Stimulated activated naive CD8-positive, alpha-beta T cell treated with anti-CD3 and anti-CD28 coated beads, Interleukin-15, Interleukin-2, amounts not matched to agents 100 ng/mL and 50 ng/mL, for 24 hours (primary cell): ENCODE measurements around the gene SCRN1.
"Not testable (repeated sequence)": the region's sequence is repeated elsewhere in the genome, so short reads cannot be mapped to it uniquely, and the experiment has no call there.

Experiments
- H3K27ac Mint-ChIP-seq: one replicate; pipeline ENCODE4 v1.8.0; 2021; ENCODE audit warnings: mild to moderate bottlenecking, mixed read lengths
- H3K27me3 Mint-ChIP-seq: one replicate; pipeline ENCODE4 v1.8.0; 2021; ENCODE audit warnings: mixed read lengths
- H3K36me3 Mint-ChIP-seq: one replicate; pipeline ENCODE4 v1.8.0; 2021; ENCODE audit warnings: low read depth, mixed read lengths
- H3K4me1 Mint-ChIP-seq: one replicate; pipeline ENCODE4 v1.8.0; 2021; ENCODE audit warnings: low read depth, mixed read lengths
- H3K4me3 Mint-ChIP-seq: one replicate; pipeline ENCODE4 v1.8.0; 2021; ENCODE audit warnings: mild to moderate bottlenecking, mixed read lengths
- H3K9me3 Mint-ChIP-seq: one replicate; pipeline ENCODE4 v1.8.0; 2021; ENCODE audit warnings: mixed read lengths

Gene SCRN1

GRCh38 chr7:29965030-29965429 lies 24.6 kb downstream of the SCRN1 start:
- Mint-ChIP-seq H3K4me1 (peaks cover 7% of the 10 kb centered on the region), H3K36me3 (no peaks in the 10 kb centered on the region), H3K27me3 (no peaks in the 10 kb centered on the region), H3K27ac (no peak overlapping the region), H3K9me3 (no peaks in the 10 kb centered on the region), H3K4me3 (no peak overlapping the region)

DNA sequence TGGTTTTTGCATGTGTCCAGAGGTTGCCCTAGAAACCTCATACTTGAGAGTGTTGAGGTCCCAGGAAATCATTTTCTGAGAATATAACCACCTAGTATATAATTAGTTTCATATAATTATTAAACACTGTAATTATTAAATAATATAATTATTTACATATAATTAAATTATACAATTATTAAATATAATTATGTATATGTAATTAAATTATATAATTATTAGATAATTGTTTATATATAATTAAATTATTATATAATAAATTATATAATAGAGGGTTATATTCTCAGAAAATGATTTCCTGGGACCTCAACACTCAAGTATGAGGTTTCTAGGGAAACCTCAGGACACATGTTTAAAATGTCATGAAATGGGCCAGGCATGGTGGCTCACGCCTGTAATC lies 27.6 kb downstream of the SCRN1 start:
- H3K9me3 Mint-ChIP-seq: no peaks in the 10 kb centered on the region
- no peak overlapping the region for H3K27ac Mint-ChIP-seq
- no peaks in the 10 kb centered on the region for H3K27me3 Mint-ChIP-seq
- no peak overlapping the region for H3K4me3 Mint-ChIP-seq
- no peaks in the 10 kb centered on the region for H3K36me3 Mint-ChIP-seq
- peaks cover 4% of the 10 kb centered on the region for H3K4me1 Mint-ChIP-seq

- H3K27me3 Mint-ChIP-seq, H3K36me3 Mint-ChIP-seq, H3K4me3 Mint-ChIP-seq, H3K9me3 Mint-ChIP-seq, H3K27ac Mint-ChIP-seq, H3K4me1 Mint-ChIP-seq: not testable (repeated sequence)
Observed at GRCh38 chr7:29961611-29962010, 28.0 kb downstream of the SCRN1 start.

DNA sequence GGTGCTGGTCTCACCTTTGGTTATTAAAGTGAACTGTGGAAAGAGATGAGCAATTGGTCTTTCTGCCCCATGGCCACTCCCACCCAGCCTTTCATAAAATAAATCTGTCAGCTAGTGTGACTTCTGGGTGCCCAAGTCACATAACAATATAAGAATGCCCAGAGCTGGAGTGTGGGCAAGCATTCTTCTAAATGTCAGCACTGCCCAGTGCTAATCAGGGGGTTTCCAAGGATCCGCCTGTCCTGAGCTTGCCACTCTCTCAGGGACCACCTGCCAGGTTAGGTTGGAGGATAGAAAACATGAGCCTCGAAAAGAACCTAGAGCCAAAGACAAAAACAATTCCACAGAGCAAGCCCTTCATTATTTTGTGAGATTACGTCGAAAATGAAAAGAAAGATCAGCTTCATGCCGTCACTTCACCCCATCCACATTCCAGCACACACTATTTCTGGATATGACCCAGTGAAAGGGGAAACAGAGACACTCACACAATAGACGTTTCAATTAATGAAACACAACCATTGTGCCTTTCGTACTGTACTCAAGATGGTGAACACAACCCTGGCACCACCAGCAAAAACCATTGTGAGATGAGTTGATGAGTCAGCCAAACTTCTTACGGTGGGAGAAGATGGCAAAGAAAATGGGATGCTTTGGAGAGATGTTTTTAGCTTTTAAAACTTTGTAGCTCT lies 30.8 kb downstream of the SCRN1 start:
- no peaks in the 10 kb centered on the region for H3K36me3 Mint-ChIP-seq
- peaks cover 17% of the 10 kb centered on the region for H3K4me1 Mint-ChIP-seq
- H3K9me3 Mint-ChIP-seq: no peaks in the 10 kb centered on the region
- no peak overlapping the region for H3K27ac Mint-ChIP-seq
- H3K27me3 Mint-ChIP-seq: no peaks in the 10 kb centered on the region
- H3K4me3 Mint-ChIP-seq: no peak overlapping the region

GRCh38 chr7:29957521-29958310 lies 31.9 kb downstream of the SCRN1 start:
- Mint-ChIP-seq H3K9me3 (no peaks in the 10 kb centered on the region), H3K4me1 (peaks cover 17% of the 10 kb centered on the region), H3K27me3 (no peaks in the 10 kb centered on the region), H3K4me3 (no peak overlapping the region), H3K27ac (no peak overlapping the region), H3K36me3 (no peaks in the 10 kb centered on the region)

DNA sequence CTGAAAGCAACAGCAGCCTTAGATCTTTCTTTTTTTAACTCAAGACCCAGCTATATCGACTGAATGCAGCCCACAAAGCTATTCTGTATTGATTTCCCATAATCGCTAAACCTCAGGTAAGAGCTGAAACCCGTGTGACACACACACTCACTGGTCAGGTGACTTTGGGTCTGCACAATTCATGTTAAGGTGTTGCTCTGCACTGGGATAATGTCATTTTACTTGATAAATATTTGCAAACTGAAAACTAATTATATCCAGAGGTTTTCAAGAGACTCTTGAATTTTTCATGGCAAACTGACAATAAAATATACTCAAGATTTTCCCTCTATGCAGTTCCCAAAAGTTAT lies 33.1 kb downstream of the SCRN1 start:
- no peak overlapping the region for H3K27ac Mint-ChIP-seq
- no peaks in the 10 kb centered on the region for H3K36me3 Mint-ChIP-seq
- no peaks in the 10 kb centered on the region for H3K9me3 Mint-ChIP-seq
- H3K4me3 Mint-ChIP-seq: no peak overlapping the region
- peaks cover 17% of the 10 kb centered on the region for H3K4me1 Mint-ChIP-seq
- H3K27me3 Mint-ChIP-seq: no peaks in the 10 kb centered on the region

- Mint-ChIP-seq H3K4me1 (peaks cover 17% of the 10 kb centered on the region), H3K27me3 (no peaks in the 10 kb centered on the region), H3K4me3 (no peak overlapping the region), H3K27ac (no peak overlapping the region), H3K36me3 (peaks cover 3% of the 10 kb centered on the region), H3K9me3 (no peaks in the 10 kb centered on the region)
Observed at GRCh38 chr7:29955799-29956486, 33.7 kb downstream of the SCRN1 start.

DNA sequence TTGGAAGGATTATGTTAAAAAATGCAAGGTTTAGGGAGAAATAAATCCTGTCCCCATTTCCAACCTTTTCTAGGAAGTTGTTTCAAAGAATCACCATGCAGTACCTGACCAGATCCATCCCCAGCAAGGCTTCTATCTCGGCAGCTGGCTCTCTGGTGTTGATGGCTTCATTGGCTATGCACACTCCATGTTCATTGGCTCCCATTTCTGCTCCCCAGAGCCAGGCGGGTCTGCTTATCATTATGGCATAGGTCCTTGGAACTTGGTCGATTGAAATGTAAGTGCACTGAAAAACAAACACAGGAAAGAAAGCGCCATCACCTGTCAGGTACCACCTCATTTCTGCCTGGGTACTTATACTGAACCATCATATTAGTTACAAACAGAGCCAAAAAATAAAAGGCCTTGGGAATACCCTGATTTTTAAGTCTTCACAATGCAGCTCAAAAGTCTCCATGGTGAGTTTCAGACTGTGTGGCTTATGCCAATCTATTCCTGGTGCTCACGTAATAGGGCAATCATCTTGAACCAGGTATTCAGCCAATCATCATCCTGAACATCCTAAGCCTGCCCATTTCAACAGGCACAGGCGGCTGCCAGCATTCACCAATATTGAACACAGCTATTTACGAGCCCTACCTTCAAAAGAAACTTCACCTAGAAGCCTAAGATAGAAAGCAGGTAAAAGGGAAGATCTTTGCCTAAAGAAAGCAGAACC lies 34.4 kb downstream of the SCRN1 start:
- H3K4me3 Mint-ChIP-seq: no peak overlapping the region
- H3K9me3 Mint-ChIP-seq: no peaks in the 10 kb centered on the region
- H3K36me3 Mint-ChIP-seq: peaks cover 3% of the 10 kb centered on the region
- no peaks in the 10 kb centered on the region for H3K27me3 Mint-ChIP-seq
- peaks cover 17% of the 10 kb centered on the region for H3K4me1 Mint-ChIP-seq
- no peak overlapping the region for H3K27ac Mint-ChIP-seq

DNA sequence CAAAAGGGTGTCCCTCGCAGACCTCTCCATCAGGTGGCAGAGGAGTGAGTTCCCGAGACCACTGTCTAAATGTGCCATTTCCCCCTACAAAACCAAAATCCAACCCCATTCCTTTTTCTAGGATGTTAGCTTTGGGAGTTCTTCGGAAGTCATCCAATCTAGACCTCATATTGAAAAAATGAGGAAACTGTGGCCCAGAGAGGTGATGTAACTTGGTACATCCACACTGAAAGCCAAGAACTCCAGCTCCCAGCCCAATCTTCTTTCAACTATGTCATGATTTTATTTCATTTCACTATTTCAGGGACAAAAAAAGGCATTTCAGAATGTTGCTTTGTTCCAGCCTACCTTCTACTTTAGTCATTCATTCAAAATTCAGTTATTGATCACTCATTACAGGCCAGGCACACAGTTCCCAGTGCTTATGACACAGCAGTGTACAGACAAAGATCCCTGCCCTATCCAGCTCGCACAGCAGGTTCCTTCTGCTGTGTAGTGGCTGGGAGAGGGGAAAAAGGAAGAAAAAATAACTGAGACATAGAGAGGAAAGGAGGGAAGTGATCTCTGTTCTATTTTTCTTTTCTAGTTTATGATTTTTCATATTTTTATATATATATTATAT lies 35.8 kb downstream of the SCRN1 start:
- peaks cover 3% of the 10 kb centered on the region for H3K36me3 Mint-ChIP-seq
- peaks cover 17% of the 10 kb centered on the region for H3K4me1 Mint-ChIP-seq
- H3K27me3 Mint-ChIP-seq: no peaks in the 10 kb centered on the region
- no peaks in the 10 kb centered on the region for H3K9me3 Mint-ChIP-seq
- no peak overlapping the region for H3K27ac Mint-ChIP-seq
- no peak overlapping the region for H3K4me3 Mint-ChIP-seq

GRCh38 chr7:29951206-29951605 lies 38.4 kb downstream of the SCRN1 start:
- Mint-ChIP-seq H3K4me1 (peaks cover 9% of the 10 kb centered on the region), H3K4me3 (no peak overlapping the region), H3K27me3 (no peaks in the 10 kb centered on the region), H3K27ac (no peak overlapping the region), H3K9me3 (no peaks in the 10 kb centered on the region), H3K36me3 (peaks cover 3% of the 10 kb centered on the region)

GRCh38 chr7:29950480-29950879 lies 39.1 kb downstream of the SCRN1 start:
- H3K4me3 Mint-ChIP-seq: no peak overlapping the region
- no peaks in the 10 kb centered on the region for H3K27me3 Mint-ChIP-seq
- H3K36me3 Mint-ChIP-seq: peaks cover 3% of the 10 kb centered on the region
- peaks cover 2% of the 10 kb centered on the region for H3K4me1 Mint-ChIP-seq
- no peaks in the 10 kb centered on the region for H3K9me3 Mint-ChIP-seq
- H3K27ac Mint-ChIP-seq: no peak overlapping the region

DNA sequence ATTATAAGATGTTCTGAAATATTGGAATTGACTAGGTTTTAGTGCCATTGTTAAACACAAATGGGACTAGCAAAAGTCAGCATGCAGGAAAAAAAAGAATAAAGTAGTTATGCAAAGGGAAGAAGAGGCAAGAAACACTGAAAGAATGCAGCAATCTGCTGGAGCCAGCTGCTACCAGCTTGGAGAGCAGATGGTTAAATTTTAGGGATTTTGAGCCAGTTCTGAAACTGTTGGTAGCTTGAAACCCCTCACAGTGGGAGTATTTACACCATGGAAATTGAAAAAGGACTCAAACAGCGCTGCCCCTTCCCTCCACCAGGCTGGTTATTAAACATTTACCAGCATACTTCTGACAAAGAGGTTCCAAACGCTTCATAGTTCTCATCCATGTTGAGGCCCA lies 41.0 kb downstream of the SCRN1 start:
- Mint-ChIP-seq H3K36me3 (peaks cover 3% of the 10 kb centered on the region), H3K27me3 (no peaks in the 10 kb centered on the region), H3K9me3 (no peaks in the 10 kb centered on the region), H3K27ac (no peak overlapping the region), H3K4me1 (no peaks in the 10 kb centered on the region), H3K4me3 (no peak overlapping the region)

- peaks cover 3% of the 10 kb centered on the region for H3K36me3 Mint-ChIP-seq
- H3K4me1 Mint-ChIP-seq: no peaks in the 10 kb centered on the region
- no peaks in the 10 kb centered on the region for H3K27me3 Mint-ChIP-seq
- no peak overlapping the region for H3K27ac Mint-ChIP-seq
- no peaks in the 10 kb centered on the region for H3K9me3 Mint-ChIP-seq
- H3K4me3 Mint-ChIP-seq: no peak overlapping the region
Observed at GRCh38 chr7:29946428-29947186, 43.0 kb downstream of the SCRN1 start.

DNA sequence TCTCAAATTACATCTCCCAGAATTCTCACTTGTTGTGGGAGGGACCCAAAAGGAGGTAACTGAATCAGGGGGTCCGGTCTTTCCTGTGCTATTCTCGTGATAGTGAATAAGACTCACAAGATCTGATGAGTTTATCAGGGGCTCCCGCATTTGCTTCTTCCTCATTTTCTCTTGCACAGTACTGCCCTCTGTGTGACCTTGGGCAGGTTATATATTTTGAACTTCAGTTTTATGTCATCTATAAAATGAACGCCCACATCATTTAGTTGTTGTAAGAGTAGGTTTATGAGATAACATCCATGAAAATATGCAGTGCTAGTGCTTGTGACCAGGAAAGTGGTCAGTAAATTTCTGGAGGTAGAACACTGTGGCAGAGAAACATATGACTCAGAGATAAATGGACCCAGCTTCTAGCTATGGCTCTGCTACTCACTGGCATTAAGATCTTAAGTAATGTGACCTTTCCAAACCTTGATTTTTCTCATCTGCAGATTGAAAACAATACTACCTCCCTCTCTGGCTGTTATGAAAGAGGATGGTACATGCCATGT lies 44.3 kb downstream of the SCRN1 start:
- no peaks in the 10 kb centered on the region for H3K9me3 Mint-ChIP-seq
- no peak overlapping the region for H3K4me3 Mint-ChIP-seq
- H3K4me1 Mint-ChIP-seq: no peaks in the 10 kb centered on the region
- no peaks in the 10 kb centered on the region for H3K36me3 Mint-ChIP-seq
- no peak overlapping the region for H3K27ac Mint-ChIP-seq
- H3K27me3 Mint-ChIP-seq: no peaks in the 10 kb centered on the region
